ENCODE data around the gene SGF29. TPM values are rescaled to one million over a fixed set of nuclear protein-coding genes. Genes with fewer than 3 reads are reported as not detected.
"Not testable (repeated sequence)": the region's sequence is repeated elsewhere in the genome, so short reads cannot be mapped to it uniquely, and the experiment has no call there.

SGF29 gene
- total and polyA plus RNA-seq, 10 donors, result 22.9 to 35.1 (median 27.5) TPM

DNA sequence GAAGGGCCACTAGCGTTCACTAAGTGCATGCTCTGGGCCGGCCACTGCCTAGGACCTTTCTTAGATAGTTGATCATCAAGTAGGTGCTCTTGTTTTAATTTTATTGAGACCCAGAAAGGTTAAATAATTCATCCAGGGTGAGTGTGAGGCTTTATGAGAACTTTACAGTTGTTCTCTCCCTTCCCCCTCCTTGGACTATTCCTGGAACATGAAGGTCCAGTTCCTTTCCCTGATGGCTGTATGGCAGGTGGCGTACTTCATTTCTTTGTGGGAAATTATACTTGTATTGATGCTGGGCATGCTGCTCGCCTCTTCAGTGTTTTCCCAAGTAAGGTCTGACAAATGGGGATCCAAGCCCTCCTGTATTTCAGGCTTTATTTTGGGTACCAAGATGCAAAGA lies 8.5 kb downstream of the SGF29 start:
- TF ChIP-seq POLR2AphosphoS5 (IDR thresholded peaks at IDR 0.05) (no peak), POLR2A (IDR thresholded peaks at IDR 0.05) (no peak), CTCF (IDR thresholded peaks at IDR 0.05 in 8 of 11, conservative IDR thresholded peaks at IDR 0.05 in 3 of 11) (no peak)
- intact Hi-C loops (cut with DNase I; ENCODE audit: low total_unique reads), result no loop called here
- Histone ChIP-seq H3K27ac (no peak overlapping the region), H3K4me1 (peaks cover 0 to 26% (median 6%) of the 10 kb centered on the region in 6 donors), H3K27me3 (replicated peaks in 1 of 7) (no peaks in the 10 kb centered on the region), H3K4me3 (no peak overlapping the region), H3K9me3 (peaks cover 0 to 13% (median 10%) of the 10 kb centered on the region in 8 donors), H3K36me3 (peaks cover 0 to 48% (median 9%) of the 10 kb centered on the region in 6 donors)
- no peak for DNase-seq
- 84 to 97% (median 90%) methylated on average over 4 of the region's 4 CpGs for WGBS, 5 donors

- Histone ChIP-seq H3K27ac (no peak overlapping the region), H3K4me1 (peaks cover 0 to 22% (median 6%) of the 10 kb centered on the region in 6 donors), H3K4me3 (no peak overlapping the region), H3K9me3 (peaks cover 0 to 19% (median 17%) of the 10 kb centered on the region in 8 donors), H3K27me3 (replicated peaks in 1 of 7) (no peaks in the 10 kb centered on the region), H3K36me3 (peaks cover 0 to 44% (median 6%) of the 10 kb centered on the region in 6 donors)
- intact Hi-C loops (cut with DNase I; ENCODE audit: low total_unique reads), result no loop called here
- WGBS, 5 donors, result 82 to 94% (median 89%) methylated on average over 6 of the region's 6 CpGs
- TF ChIP-seq POLR2AphosphoS5 (IDR thresholded peaks at IDR 0.05), result no peak
- TF ChIP-seq CTCF (IDR thresholded peaks at IDR 0.05 in 8 of 11, conservative IDR thresholded peaks at IDR 0.05 in 3 of 11), result no peak
- TF ChIP-seq POLR2A (IDR thresholded peaks at IDR 0.05), result no peak
- DNase-seq, result no peak
These were observed 9.5 kb downstream of the SGF29 start for GRCh38 chr16:28563218-28563617.

DNA sequence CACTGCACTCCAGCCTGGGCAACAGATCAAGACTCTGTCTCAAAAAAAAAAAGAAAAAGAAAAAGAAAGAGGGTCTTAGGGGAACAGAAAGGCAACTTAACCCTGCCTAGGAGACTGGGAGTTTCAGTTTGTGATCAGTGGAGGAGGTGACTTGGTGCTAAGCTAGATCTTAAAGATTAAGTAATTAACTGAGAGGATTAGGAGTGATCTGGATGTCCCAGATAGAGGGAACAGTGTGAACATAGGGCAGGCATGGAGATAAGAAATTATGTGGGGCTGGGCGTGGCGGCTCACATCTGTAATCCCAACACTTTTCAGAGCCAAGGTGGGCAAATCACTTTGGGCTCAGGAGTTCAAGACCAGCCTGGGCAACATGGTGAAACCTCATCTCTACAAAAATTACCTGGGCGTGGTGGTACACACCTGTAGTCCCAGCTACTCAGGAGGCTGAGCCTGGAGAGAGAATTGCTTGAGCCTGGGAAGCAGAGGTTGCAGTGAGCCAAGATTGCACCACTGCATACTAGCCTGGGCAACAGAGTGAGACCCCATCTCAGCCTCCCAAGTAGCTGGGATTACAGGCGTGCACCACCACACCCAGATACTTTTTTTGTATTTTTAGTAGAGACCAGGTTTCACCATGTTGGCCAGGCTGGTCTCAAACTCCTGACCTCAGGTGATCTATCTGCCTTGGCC lies 12.7 kb downstream of the SGF29 start:
- Histone ChIP-seq H3K9me3 (peaks cover 0 to 19% (median 17%) of the 10 kb centered on the region in 8 donors), H3K36me3 (peaks cover 0 to 28% (median 2%) of the 10 kb centered on the region in 6 donors), H3K4me1 (peaks cover 0 to 12% (median 5%) of the 10 kb centered on the region in 6 donors)
- H3K27ac ChIP-seq; intact Hi-C loops (cut with DNase I; ENCODE audit: low total_unique reads); DNase-seq; H3K4me3 ChIP-seq; H3K27me3 ChIP-seq (replicated peaks in 1 of 7): not testable (repeated sequence)
- 96 to 100% (median 98%) methylated on average over 4 of the region's 4 CpGs for WGBS, 5 donors

GRCh38 chr16:28567292-28567691 lies 13.6 kb downstream of the SGF29 start:
- Histone ChIP-seq H3K27ac (no peak overlapping the region), H3K36me3 (peaks cover 0 to 28% (median 2%) of the 10 kb centered on the region in 6 donors), H3K27me3 (replicated peaks in 1 of 7) (no peaks in the 10 kb centered on the region), H3K9me3 (peaks cover 0 to 19% (median 17%) of the 10 kb centered on the region in 8 donors), H3K4me3 (no peak overlapping the region), H3K4me1 (peaks cover 0 to 10% (median 4%) of the 10 kb centered on the region in 6 donors)
- intact Hi-C loops (cut with DNase I; ENCODE audit: low total_unique reads), result no loop called here
- TF ChIP-seq POLR2A (IDR thresholded peaks at IDR 0.05), result no peak
- no peak for TF ChIP-seq POLR2AphosphoS5 (IDR thresholded peaks at IDR 0.05)
- TF ChIP-seq CTCF (IDR thresholded peaks at IDR 0.05 in 8 of 11, conservative IDR thresholded peaks at IDR 0.05 in 3 of 11), result no peak
- DNase-seq, result no peak
- WGBS, 5 donors, result 94 to 98% (median 98%) methylated on average over 2 of the region's 2 CpGs

Measured in spleen (tissue), 11 donors.